ENCODE measurements around the gene SUMF1. TPM values are rescaled to one million over a fixed set of nuclear protein-coding genes. Genes with fewer than 3 reads are reported as not detected.

The SUMF1 gene
- total and polyA plus RNA-seq, 2 donors (not counting 1 experiment from before 2014, with no cell fraction given) = 10.3 to 21.2 TPM

DNA sequence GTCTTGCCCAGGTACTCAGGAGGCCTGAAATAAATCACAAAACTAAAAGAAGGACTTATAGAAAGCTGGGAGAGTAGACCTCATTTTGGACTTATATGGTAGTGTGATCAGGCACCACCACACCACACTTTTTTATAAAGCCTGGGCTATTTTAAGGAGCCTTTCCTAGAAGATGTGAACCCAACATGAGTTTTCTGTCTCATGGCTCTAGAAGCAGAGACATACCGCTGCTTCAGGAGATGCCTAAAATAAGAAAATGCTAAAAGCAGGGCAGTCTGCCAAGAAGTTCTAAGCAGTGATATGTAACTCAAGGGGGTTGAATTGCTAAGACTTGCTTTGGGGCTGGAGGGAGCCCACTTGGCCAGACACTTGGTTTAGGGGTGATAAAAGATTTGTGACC, 49.6 kb downstream of the SUMF1 start:
- intact Hi-C loops (cut with micrococcal nuclease) = no loop called here
- Mint-ChIP-seq H3K27ac (no peak overlapping the region), H3K4me3 (no peak overlapping the region), H3K27me3 (no peaks in the 10 kb centered on the region), H3K4me1 (no peaks in the 10 kb centered on the region), H3K9me3 (ENCODE audit: insufficient read depth) (no peaks in the 10 kb centered on the region)
- H2AFZ ChIP-seq (ENCODE audit: insufficient read depth, low read depth, low read length, poor library complexity, severe bottlenecking) = no peak overlapping the region
- ChIA-PET CTCF (no interaction called here), POLR2A (no interaction called here)
- no peak overlapping the region for H3K4me2 ChIP-seq (replicated peaks; ENCODE audit: low read depth, low read length, poor library complexity, severe bottlenecking)
- no peaks in the 10 kb centered on the region for H4K20me1 ChIP-seq (ENCODE audit: control insufficient read depth, insufficient read depth, low read length, poor library complexity, severe bottlenecking)
- no peaks in the 10 kb centered on the region for H3K79me2 ChIP-seq (ENCODE audit: control insufficient read depth, insufficient read depth, low read length)
- H3K27me3 ChIP-seq (replicated peaks in 1 of 4; ENCODE audit: control extremely low read depth in 1 of 4, control insufficient read depth in 3 of 4, insufficient read depth in 4 of 4, low read length in 3 of 4) = no peaks in the 10 kb centered on the region
- H3K4me1 ChIP-seq (ENCODE audit: control insufficient read depth in 2 of 2, insufficient read depth in 2 of 2, low read length in 2 of 2) = no peaks in the 10 kb centered on the region
- H3K9me3 ChIP-seq (ENCODE audit: control extremely low read depth in 1 of 3, control insufficient read depth in 2 of 3, insufficient read depth in 1 of 3, low read length in 2 of 3) = no peaks in the 10 kb centered on the region
- H3K36me3 ChIP-seq (replicated peaks in 1 of 2; ENCODE audit: control extremely low read depth in 1 of 2, control insufficient read depth in 1 of 2, extremely low read depth in 1 of 2, insufficient read depth in 2 of 2, low read length in 1 of 2) = peaks cover 8 to 26% of the 10 kb centered on the region in 2 experiments
- no peak overlapping the region for H3K4me3 ChIP-seq (ENCODE audit: control extremely low read depth in 1 of 5, extremely low read depth in 1 of 5, insufficient read depth in 1 of 5, low read depth in 2 of 5, low read length in 4 of 5)
- 100% methylated on average over 1 of the region's 1 CpG for WGBS (ENCODE audit: insufficient coverage)
- no peak for DNase-seq
- no peak for TF ChIP-seq CTCF (IDR thresholded peaks at IDR 0.05)
- no peak for TF ChIP-seq EZH2 (IDR thresholded peaks at IDR 0.05; ENCODE audit: borderline replicate concordance, insufficient read depth, low read depth, low read length, poor library complexity, severe bottlenecking)
- ATAC-seq (ENCODE audit: low read depth) = no peak
- H3K9ac ChIP-seq (ENCODE audit: low read length) = no peak overlapping the region
- H3K27ac ChIP-seq (ENCODE audit: low read length in 2 of 2) = no peak overlapping the region

DNA sequence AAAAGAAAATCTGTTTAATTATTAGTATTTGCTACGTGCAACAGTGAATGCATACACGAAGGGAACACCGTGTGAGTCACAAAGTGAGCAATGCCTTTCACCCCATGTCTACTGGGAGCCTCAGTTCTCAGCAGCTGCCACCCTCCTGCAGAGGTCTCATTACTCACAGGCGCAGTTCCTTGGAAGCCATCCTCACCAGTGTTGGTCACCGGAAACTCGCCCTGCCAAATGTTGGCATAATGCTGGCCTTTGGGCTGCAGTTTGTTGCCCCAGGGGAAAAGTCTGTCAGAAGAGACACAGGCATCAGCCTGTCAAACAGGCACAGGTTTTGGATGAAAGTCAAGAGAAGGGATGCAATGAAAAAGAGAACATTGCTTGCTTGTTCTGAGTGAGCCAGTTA, 50.1 kb downstream of the SUMF1 start:
- Mint-ChIP-seq H3K27ac (no peak overlapping the region), H3K4me3 (no peak overlapping the region), H3K9me3 (ENCODE audit: insufficient read depth) (no peaks in the 10 kb centered on the region), H3K4me1 (no peaks in the 10 kb centered on the region), H3K27me3 (no peaks in the 10 kb centered on the region)
- Histone ChIP-seq H3K36me3 (replicated peaks in 1 of 2; ENCODE audit: control extremely low read depth in 1 of 2, control insufficient read depth in 1 of 2, extremely low read depth in 1 of 2, insufficient read depth in 2 of 2, low read length in 1 of 2) (peaks cover 9 to 26% of the 10 kb centered on the region in 2 experiments), H3K9ac (ENCODE audit: low read length) (no peak overlapping the region), H3K4me3 (ENCODE audit: control extremely low read depth in 1 of 5, extremely low read depth in 1 of 5, insufficient read depth in 1 of 5, low read depth in 2 of 5, low read length in 4 of 5) (no peak overlapping the region), H3K4me2 (replicated peaks; ENCODE audit: low read depth, low read length, poor library complexity, severe bottlenecking) (no peak overlapping the region), H3K9me3 (ENCODE audit: control extremely low read depth in 1 of 3, control insufficient read depth in 2 of 3, insufficient read depth in 1 of 3, low read length in 2 of 3) (no peaks in the 10 kb centered on the region), H4K20me1 (ENCODE audit: control insufficient read depth, insufficient read depth, low read length, poor library complexity, severe bottlenecking) (no peaks in the 10 kb centered on the region), H2AFZ (ENCODE audit: insufficient read depth, low read depth, low read length, poor library complexity, severe bottlenecking) (no peak overlapping the region), H3K4me1 (ENCODE audit: control insufficient read depth in 2 of 2, insufficient read depth in 2 of 2, low read length in 2 of 2) (no peaks in the 10 kb centered on the region), H3K79me2 (ENCODE audit: control insufficient read depth, insufficient read depth, low read length) (no peaks in the 10 kb centered on the region), H3K27me3 (replicated peaks in 1 of 4; ENCODE audit: control extremely low read depth in 1 of 4, control insufficient read depth in 3 of 4, insufficient read depth in 4 of 4, low read length in 3 of 4) (no peaks in the 10 kb centered on the region), H3K27ac (ENCODE audit: low read length in 2 of 2) (no peak overlapping the region)
- intact Hi-C loops (cut with micrococcal nuclease) = no loop called here
- CTCF ChIA-PET = no interaction called here
- ATAC-seq (ENCODE audit: low read depth) (no peak), DNase-seq (no peak)
- POLR2A ChIA-PET = no interaction called here
- TF ChIP-seq EZH2 (IDR thresholded peaks at IDR 0.05; ENCODE audit: borderline replicate concordance, insufficient read depth, low read depth, low read length, poor library complexity, severe bottlenecking) = no peak
- TF ChIP-seq CTCF (IDR thresholded peaks at IDR 0.05) = no peak
- WGBS (ENCODE audit: insufficient coverage) = 97% methylated on average over 5 of the region's 6 CpGs
